ENCODE results near the gene ETS1.

DNA sequence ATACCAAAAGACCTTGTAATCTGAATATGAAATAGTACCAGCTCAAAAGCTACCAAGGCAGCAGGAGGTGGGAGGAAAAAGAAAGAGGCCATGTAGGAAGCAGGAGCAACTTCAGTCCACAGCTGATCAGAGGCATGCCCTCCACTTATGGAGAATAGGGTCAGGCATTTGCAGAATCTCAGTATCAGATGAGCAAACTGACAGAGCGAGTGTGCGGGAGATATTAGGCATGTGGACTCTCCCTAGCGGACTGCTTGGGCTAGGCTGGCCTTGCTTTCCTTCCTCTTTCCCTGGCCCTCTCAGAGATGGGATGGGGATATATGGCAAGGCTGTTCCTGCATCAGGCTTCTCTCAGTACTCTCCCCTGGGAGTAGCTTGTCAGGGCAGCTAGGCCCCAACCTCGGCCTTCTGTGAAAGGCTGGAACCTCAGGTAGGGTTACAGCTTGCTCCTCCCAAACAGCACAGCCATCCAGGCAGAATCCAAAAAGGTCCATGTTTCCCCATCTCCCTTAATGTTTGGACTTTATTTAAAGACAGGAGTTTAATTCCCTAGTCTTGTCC is 37.0 kb downstream of the ETS1 start:
- TF ChIP-seq CTCF (optimal IDR thresholded peaks at IDR 0.05 in 1 of 3, IDR thresholded peaks at IDR 0.05 in 1 of 3, conservative IDR thresholded peaks at IDR 0.05 in 1 of 3; ENCODE audit: extremely low read depth in 1 of 3, insufficient read depth in 2 of 3, low read length in 3 of 3) (no peak), EZH2 (IDR thresholded peaks at IDR 0.05; ENCODE audit: low read length) (no peak)

All from keratinocyte (primary cell).